Stimulated activated CD4-positive, alpha-beta T cell treated with anti-CD3 and anti-CD28 coated beads, Interleukin-12 subunit alpha, Interleukin-12 subunit beta, amount 100 ng/mL, for 48 hours (primary cell): Measurements from ENCODE around the gene EMSY.
"Not testable (repeated sequence)": the region's sequence is repeated elsewhere in the genome, so short reads cannot be mapped to it uniquely, and the experiment has no call there.

ENCODE experiments used
- DNase-seq, 3 donors: peaks; one replicate each; pipeline ENCODE4 v3.0.0-alpha.2; 2020; ENCODE audit warnings: low read depth in 2 of 3, low spot score in 1 of 3

EMSY gene

GRCh38 chr11:76566811-76567210 lies 122.0 kb downstream of the EMSY start:
- DNase-seq = no peak

GRCh38 chr11:76567261-76567660 lies 122.4 kb downstream of the EMSY start:
- DNase-seq = no peak

- DNase-seq = no peak
These were observed 123.3 kb downstream of the EMSY start for GRCh38 chr11:76568139-76568538.

GRCh38 chr11:76568621-76569020 lies 123.8 kb downstream of the EMSY start:
- DNase-seq = no peak

GRCh38 chr11:76572181-76572875 lies 127.5 kb downstream of the EMSY start:
- DNase-seq = not testable (repeated sequence)

GRCh38 chr11:76574406-76574805 lies 129.6 kb downstream of the EMSY start:
- DNase-seq = no peak

- no peak for DNase-seq
These were observed 130.1 kb downstream of the EMSY start for GRCh38 chr11:76574879-76575278.

- DNase-seq = no peak
These were observed 132.6 kb downstream of the EMSY start for GRCh38 chr11:76577226-76577920.

GRCh38 chr11:76577921-76578653 lies 133.3 kb downstream of the EMSY start:
- no peak for DNase-seq

GRCh38 chr11:76578654-76579055 lies 133.8 kb downstream of the EMSY start:
- no peak for DNase-seq

- no peak for DNase-seq
These were observed 134.4 kb downstream of the EMSY start for GRCh38 chr11:76579056-76579751.

- no peak for DNase-seq
These were observed 134.9 kb downstream of the EMSY start for GRCh38 chr11:76579752-76580151.

GRCh38 chr11:76582471-76582870 lies 137.7 kb downstream of the EMSY start:
- not testable (repeated sequence) for DNase-seq

GRCh38 chr11:76587820-76588454 lies 143.1 kb downstream of the EMSY start:
- no peak for DNase-seq

- DNase-seq = peak; percentile 43 to 57 (median 56)
These were observed 143.9 kb downstream of the EMSY start for GRCh38 chr11:76588455-76589325.

GRCh38 chr11:76589477-76589876 lies 144.7 kb downstream of the EMSY start:
- no peak for DNase-seq

GRCh38 chr11:76589964-76590950 lies 145.4 kb downstream of the EMSY start:
- no peak for DNase-seq

- no peak for DNase-seq
These were observed 146.6 kb downstream of the EMSY start for GRCh38 chr11:76591416-76591815.
